SK-N-SH (cell line): ENCODE data around the gene ZNF91.

Experiments used
- TAF1 ChIP-seq: IDR thresholded peaks from 2 replicates; pipeline ENCODE4 v1.6.1; 2012; ENCODE audit warnings: low read depth, mild to moderate bottlenecking, low read length, moderate library complexity, borderline replicate concordance
- TF ChIP-seq, protein P1 (sequence below): fragments of 200-600 bp; sonication (generic); IDR thresholded peaks from 2 replicates; pipeline ENCODE4 v1.6.1; 2017; ENCODE audit warnings: antibody characterized with exemption, mild to moderate bottlenecking, moderate library complexity

DNA sequence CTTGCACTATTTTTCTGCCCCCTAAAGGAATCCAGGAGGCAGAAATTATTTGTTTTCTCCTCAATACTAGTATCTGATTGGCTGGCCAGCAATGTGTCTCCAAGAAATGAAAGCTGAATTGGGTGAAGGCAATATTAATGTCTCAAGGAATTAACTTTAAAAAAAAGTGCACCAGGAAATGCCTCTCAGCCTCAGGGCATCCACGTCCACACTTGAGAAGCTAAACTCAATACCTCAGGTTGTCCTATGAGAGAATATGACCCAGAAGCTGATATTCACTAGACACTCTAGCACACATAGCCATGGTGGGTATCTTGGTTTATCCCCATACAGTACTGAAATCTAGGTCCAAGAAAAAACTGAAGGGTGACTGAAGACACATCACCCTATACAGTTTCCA, 2.1 kb downstream of the ZNF91 start:
- TF ChIP-seq, protein P1, sequence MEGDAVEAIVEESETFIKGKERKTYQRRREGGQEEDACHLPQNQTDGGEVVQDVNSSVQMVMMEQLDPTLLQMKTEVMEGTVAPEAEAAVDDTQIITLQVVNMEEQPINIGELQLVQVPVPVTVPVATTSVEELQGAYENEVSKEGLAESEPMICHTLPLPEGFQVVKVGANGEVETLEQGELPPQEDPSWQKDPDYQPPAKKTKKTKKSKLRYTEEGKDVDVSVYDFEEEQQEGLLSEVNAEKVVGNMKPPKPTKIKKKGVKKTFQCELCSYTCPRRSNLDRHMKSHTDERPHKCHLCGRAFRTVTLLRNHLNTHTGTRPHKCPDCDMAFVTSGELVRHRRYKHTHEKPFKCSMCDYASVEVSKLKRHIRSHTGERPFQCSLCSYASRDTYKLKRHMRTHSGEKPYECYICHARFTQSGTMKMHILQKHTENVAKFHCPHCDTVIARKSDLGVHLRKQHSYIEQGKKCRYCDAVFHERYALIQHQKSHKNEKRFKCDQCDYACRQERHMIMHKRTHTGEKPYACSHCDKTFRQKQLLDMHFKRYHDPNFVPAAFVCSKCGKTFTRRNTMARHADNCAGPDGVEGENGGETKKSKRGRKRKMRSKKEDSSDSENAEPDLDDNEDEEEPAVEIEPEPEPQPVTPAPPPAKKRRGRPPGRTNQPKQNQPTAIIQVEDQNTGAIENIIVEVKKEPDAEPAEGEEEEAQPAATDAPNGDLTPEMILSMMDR, result no peak
- TF ChIP-seq TAF1, result no peak
